Activated CD8-positive, alpha-beta T cell treated with anti-CD3 and anti-CD28 coated beads, Interleukin-2, amount 10 ng/mL, durations not matched to agents 7 days and 5 days (primary cell): Measurements from ENCODE around the gene TIMM21. TPM values are rescaled to one million over a fixed set of nuclear protein-coding genes. Genes with fewer than 3 reads are reported as not detected.

Experiments
- ATAC-seq: fragments of 150-1000 bp; cut with Tn5 transposase; one replicate; pipeline ENCODE4 v1.10.0; 2021; ENCODE audit warnings: moderate library complexity
- CTCF ChIA-PET: fragments of 350-600 bp; sonication (Branson Sonifier 250); formaldehyde crosslinking; loops from one replicate; lab custom pipeline; 2021; ENCODE audit warnings: antibody characterized with exemption; lab: Charles Lee
- POLR2A ChIA-PET: fragments of 350-600 bp; sonication (Branson Sonifier 250); formaldehyde crosslinking; loops from one replicate; lab custom pipeline; 2021; ENCODE audit warnings: antibody characterized with exemption; lab: Charles Lee
- DNase-seq: peaks from one replicate; pipeline ENCODE4 v3.0.0-alpha.2; 2020
- H3K27ac Mint-ChIP-seq: one replicate; pipeline ENCODE4 v1.8.0; 2021; ENCODE audit warnings: mild to moderate bottlenecking, mixed read lengths
- H3K27me3 Mint-ChIP-seq: one replicate; pipeline ENCODE4 v1.8.0; 2021; ENCODE audit warnings: low read depth, mixed read lengths
- H3K36me3 Mint-ChIP-seq: one replicate; pipeline ENCODE4 v1.8.0; 2021; ENCODE audit warnings: low read depth, mixed read lengths
- H3K4me1 Mint-ChIP-seq: one replicate; pipeline ENCODE4 v1.8.0; 2021; ENCODE audit warnings: low read depth, mixed read lengths
- H3K4me3 Mint-ChIP-seq: one replicate; pipeline ENCODE4 v1.8.0; 2021; ENCODE audit warnings: mild to moderate bottlenecking, mixed read lengths
- H3K9me3 Mint-ChIP-seq: one replicate; pipeline ENCODE4 v1.8.0; 2022; ENCODE audit warnings: mixed read lengths; ENCODE audit not compliant: insufficient read depth
- total RNA-seq, 2 experiments: library from RNA; stranded (reverse); gene quantifications; one replicate each; pipeline ENCODE4 v1.2.3, GENCODE V29; 2021

Gene TIMM21
- total RNA-seq, 2 experiments from 2014 or later = 37.0 to 42.1 TPM

DNA sequence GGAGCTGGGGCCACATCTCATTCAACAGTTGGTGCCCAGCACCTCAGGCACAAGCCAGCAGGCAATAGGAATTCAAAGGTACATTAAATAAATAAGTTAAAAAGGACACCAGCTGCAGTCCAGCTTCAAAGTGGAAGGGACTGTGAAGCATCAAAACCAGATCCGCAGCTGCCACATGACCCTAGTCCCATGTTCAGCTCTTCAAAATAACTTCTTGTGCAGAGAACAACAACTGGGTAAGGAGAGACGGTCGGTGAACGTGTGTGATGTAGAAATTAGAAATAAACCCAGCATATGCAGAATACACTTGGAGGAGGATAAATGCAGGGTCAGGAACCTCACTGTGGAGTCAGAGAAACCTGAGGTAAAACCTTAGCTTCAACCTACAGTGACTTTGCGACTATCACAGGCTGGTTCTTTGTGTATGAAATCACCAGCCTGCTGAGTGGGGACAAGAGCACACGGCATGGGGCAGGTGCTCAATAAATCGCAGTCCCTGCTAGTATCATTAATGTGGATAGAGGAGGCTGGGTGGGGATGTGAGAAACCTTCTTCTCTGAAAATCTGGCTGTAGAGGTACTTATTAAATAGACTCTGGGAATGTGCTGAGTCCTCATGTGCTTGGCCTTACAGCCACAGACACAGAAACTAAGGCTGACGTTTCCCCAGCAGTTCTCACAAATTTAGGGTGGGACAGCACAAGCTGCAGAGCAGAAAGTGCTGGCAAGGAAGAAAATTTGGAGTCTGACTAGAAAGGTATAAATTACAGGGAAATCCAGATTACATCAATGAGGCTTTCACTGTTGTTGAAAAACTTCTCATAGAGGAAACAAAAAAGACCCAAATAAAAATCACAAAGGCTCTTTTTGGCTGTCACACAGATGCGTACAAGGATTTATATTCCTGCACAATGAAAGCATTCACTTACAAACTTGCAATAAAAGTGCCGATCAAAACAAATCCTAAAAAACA lies 21.4 kb upstream of the TIMM21 start:
- Mint-ChIP-seq H3K9me3 (no peaks in the 10 kb centered on the region), H3K27ac (no peak overlapping the region), H3K4me1 (no peaks in the 10 kb centered on the region), H3K4me3 (no peak overlapping the region), H3K27me3 (peaks cover 2% of the 10 kb centered on the region), H3K36me3 (no peaks in the 10 kb centered on the region)
- no peak for DNase-seq
- ChIA-PET POLR2A (no interaction called here), CTCF (interaction anchor here (0.8 kb wide), 1 partner anchor 63 kb away, joined by 3 read pairs; no protein-coding TSS in a partner anchor)
- ATAC-seq = no peak

DNA sequence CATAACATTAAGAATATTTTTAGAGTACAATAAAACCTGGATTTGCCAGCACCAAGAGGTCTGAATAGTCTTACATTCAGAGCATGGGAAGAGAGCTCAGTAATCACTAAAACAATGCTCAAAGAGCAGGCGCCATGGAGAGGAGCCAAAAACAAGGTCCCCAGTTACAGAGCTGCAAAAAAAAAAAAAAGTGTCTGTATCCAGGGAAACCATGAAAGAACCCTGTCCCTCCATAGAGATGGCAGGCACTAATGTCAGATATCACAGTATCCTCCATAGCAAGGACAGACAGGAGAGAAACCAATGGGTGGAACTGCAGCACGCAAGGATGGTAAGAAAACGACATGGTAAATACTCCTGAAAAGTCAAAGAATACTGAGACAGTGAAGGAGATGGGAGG lies 20.2 kb upstream of the TIMM21 start:
- ChIA-PET CTCF (no interaction called here), POLR2A (no interaction called here)
- Mint-ChIP-seq H3K36me3 (no peaks in the 10 kb centered on the region), H3K27me3 (peaks cover 2% of the 10 kb centered on the region), H3K4me3 (no peak overlapping the region), H3K4me1 (no peaks in the 10 kb centered on the region), H3K9me3 (no peaks in the 10 kb centered on the region), H3K27ac (no peak overlapping the region)
- ATAC-seq = no peak
- DNase-seq = no peak

DNA sequence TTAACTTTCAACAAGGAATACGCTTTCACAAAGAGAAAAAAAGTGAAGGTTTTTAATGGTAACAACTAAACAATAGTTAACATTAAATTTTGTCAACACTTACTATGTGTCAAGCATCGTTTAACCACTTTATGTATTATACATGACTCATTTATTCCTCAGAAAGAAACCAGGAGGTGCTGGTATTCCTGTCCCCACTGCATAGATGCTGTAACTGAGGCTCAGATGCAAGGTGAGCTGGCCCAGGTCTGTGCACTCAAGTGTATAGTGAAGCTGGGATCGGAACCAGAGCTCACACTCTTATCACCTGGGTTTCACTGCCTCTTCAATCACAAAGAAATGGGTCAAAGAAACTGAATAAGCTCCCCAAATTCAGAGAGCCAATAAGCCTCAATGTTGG lies 17.2 kb upstream of the TIMM21 start:
- H3K27me3 Mint-ChIP-seq = peaks cover 2% of the 10 kb centered on the region
- H3K4me1 Mint-ChIP-seq = no peaks in the 10 kb centered on the region
- no peaks in the 10 kb centered on the region for H3K36me3 Mint-ChIP-seq
- ChIA-PET POLR2A (no interaction called here), CTCF (interaction anchor here (1.3 kb wide), 1 partner anchor 9 kb away, joined by 4 read pairs; no protein-coding TSS in a partner anchor)
- no peaks in the 10 kb centered on the region for H3K9me3 Mint-ChIP-seq
- H3K4me3 Mint-ChIP-seq = no peak overlapping the region
- H3K27ac Mint-ChIP-seq = no peak overlapping the region
- DNase-seq = no peak
- ATAC-seq = no peak

DNA sequence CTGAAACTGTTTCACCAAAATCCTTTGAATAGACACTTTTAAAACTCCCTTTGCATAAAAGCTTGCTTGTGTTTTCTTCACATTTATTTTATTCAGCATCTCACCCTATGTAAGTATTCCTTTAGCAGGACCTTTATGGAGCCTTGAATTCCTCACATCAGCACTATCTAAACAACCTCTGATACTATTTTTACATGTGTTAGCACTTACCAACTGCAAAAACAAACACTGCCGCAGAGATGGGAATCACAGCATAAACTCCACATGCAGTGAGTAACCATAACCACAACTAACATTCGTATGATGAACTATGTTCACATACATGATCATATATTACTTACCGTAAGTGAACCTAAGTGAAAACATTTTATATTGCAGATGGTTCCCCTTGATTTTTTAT lies 16.1 kb upstream of the TIMM21 start:
- Mint-ChIP-seq H3K4me1 (no peaks in the 10 kb centered on the region), H3K4me3 (no peak overlapping the region), H3K27me3 (peaks cover 2% of the 10 kb centered on the region), H3K27ac (no peak overlapping the region), H3K9me3 (no peaks in the 10 kb centered on the region), H3K36me3 (no peaks in the 10 kb centered on the region)
- ATAC-seq (no peak), DNase-seq (no peak)
- CTCF ChIA-PET = no interaction called here
- POLR2A ChIA-PET = no interaction called here

DNA sequence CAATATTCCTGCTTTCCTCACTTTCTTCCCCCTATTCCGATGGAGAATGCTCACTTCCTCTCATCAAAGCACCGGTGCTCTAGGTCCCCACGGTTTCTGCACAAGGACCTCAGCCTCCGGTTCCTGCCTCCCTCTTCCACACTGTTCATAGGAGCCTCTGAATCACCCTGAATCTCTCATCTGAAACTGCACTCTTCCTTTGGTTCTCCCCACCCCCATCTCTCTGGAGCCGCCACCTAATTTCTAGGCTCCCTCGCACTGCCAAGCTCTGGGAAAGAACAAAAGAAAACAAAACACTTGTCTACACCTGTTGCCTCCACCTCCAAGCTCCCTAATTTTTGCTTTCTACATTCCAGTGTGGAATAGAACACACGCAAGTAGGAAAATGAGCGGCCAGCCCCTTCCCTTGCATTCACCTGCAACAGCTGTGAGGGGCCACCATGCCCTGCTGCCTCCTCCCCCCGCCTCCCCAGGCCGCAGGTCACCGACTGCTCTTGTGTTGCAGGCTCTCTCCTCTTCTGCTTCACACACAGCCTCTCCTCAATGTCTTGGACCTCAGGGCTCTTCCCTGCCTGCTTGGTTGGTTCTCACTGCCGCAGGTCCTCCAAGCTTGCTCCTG lies 10.3 kb upstream of the TIMM21 start:
- no peak overlapping the region for H3K4me3 Mint-ChIP-seq
- CTCF ChIA-PET = interaction anchor here (1.0 to 4.3 kb wide), 2 partner anchors 56 to 204 kb away, joined by 3 to 23 read pairs; no protein-coding TSS in a partner anchor
- no peaks in the 10 kb centered on the region for H3K36me3 Mint-ChIP-seq
- DNase-seq (no peak), ATAC-seq (no peak)
- peaks cover 9% of the 10 kb centered on the region for H3K4me1 Mint-ChIP-seq
- H3K9me3 Mint-ChIP-seq = no peaks in the 10 kb centered on the region
- H3K27ac Mint-ChIP-seq = peak overlapping the region; percentile 2
- POLR2A ChIA-PET = no interaction called here
- H3K27me3 Mint-ChIP-seq = peaks cover 2% of the 10 kb centered on the region

DNA sequence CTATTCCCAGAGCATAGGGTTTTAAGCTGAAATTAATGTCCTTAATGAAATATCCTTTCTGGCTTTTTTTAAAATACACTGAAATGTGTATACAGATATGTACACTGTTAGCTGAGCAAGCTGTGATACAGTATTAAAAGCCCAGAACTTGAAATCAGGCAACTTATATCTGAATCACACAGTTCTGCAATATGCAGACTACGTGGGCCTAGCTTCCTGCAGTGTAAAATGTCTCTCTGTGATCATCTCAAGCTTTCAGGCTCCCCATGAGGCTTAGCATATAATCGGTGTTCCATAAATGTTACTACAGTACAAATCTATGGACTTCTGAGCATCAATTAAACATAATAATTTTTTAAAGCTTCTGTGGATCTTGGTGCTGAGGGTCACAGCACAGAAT lies 8.9 kb upstream of the TIMM21 start:
- Mint-ChIP-seq H3K27ac (no peak overlapping the region), H3K36me3 (no peaks in the 10 kb centered on the region), H3K4me3 (no peak overlapping the region), H3K4me1 (peaks cover 9% of the 10 kb centered on the region), H3K27me3 (peaks cover 2% of the 10 kb centered on the region), H3K9me3 (no peaks in the 10 kb centered on the region)
- POLR2A ChIA-PET = interaction anchor here (0.7 kb wide), 1 partner anchor 10 kb away, joined by 3 read pairs; the partner anchor contains the start of gene TIMM21
- CTCF ChIA-PET = interaction anchor here (1.0 to 4.3 kb wide), 2 partner anchors 9 to 57 kb away, joined by 4 to 23 read pairs; no protein-coding TSS in a partner anchor
- no peak for ATAC-seq
- no peak for DNase-seq

DNA sequence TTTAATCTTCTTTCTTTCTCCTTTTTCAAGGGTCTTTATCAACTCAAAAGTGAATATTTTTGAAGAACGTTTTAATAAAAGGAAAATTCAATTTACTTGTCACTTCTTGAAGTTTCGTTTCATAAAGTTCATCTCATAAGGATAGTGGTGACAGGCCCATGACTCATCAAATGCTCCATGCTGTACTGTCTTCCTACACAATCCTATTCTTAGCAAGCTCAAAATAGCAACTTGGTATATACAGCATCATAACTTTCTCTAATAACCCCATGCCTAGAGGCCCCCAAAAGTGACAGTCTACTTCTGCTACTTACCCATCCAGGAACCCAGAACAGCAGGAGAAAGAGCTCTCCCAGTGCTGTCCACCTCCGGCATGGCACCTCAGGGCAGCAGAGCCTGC lies 8.4 kb upstream of the TIMM21 start:
- DNase-seq (no peak), ATAC-seq (peak; percentile 36)
- Mint-ChIP-seq H3K27ac (no peak overlapping the region), H3K36me3 (no peaks in the 10 kb centered on the region), H3K27me3 (peaks cover 2% of the 10 kb centered on the region), H3K4me3 (no peak overlapping the region), H3K9me3 (no peaks in the 10 kb centered on the region), H3K4me1 (peaks cover 9% of the 10 kb centered on the region)
- CTCF ChIA-PET = interaction anchor here (1.0 to 4.3 kb wide), 2 partner anchors 9 to 58 kb away, joined by 4 to 23 read pairs; no protein-coding TSS in a partner anchor
- POLR2A ChIA-PET = interaction anchor here (0.7 kb wide), 1 partner anchor 9 kb away, joined by 3 read pairs; the partner anchor contains the start of gene TIMM21

DNA sequence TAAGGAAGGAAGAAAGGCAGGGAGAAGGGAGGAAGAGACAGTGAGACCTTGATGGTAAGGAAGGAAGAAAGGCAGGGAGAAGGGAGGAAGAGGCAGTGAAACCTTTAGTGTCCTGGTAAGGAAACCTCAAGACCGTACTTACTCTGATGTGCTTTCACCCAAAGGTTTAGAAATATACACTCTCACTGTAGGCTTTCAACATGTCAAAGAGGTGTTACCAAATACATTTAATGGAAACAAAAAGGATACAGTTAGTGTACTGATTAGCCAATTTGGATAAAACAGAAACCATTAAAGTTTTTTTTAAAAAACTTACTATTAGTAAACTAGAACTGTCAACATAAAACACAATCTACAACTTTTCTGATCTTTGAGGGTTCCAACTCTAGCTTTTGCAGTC lies 7.7 kb upstream of the TIMM21 start:
- POLR2A ChIA-PET = no interaction called here
- Mint-ChIP-seq H3K4me1 (peaks cover 9% of the 10 kb centered on the region), H3K9me3 (no peaks in the 10 kb centered on the region), H3K27me3 (peaks cover 2% of the 10 kb centered on the region), H3K4me3 (no peak overlapping the region), H3K36me3 (no peaks in the 10 kb centered on the region), H3K27ac (no peak overlapping the region)
- CTCF ChIA-PET = interaction anchor here (4.3 kb wide), 1 partner anchor 58 kb away, joined by 23 read pairs; no protein-coding TSS in a partner anchor
- DNase-seq (no peak), ATAC-seq (no peak)

DNA sequence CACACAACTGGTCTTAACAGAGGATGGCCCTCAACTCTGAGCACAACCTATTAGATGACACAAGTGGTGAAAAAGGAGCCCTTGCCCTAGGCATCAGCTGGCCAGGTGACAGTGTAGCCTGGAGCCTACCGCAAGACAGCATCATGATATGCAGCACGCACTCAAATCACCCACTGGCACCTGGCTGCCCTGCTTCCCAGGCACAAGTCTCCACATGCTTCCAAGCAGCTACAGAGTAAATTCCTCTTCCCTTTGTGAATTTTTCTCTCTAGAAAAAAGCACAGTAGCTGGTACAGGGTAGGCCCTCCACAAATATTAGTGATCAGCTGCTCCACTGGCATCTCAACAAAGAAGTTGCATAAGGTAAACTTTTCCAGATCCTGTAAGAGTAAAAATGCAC lies 6.7 kb upstream of the TIMM21 start:
- no peaks in the 10 kb centered on the region for H3K36me3 Mint-ChIP-seq
- CTCF ChIA-PET = interaction anchor here (4.3 kb wide), 1 partner anchor 59 kb away, joined by 23 read pairs; no protein-coding TSS in a partner anchor
- H3K27me3 Mint-ChIP-seq = peaks cover 2% of the 10 kb centered on the region
- H3K27ac Mint-ChIP-seq = no peak overlapping the region
- POLR2A ChIA-PET = no interaction called here
- H3K4me3 Mint-ChIP-seq = no peak overlapping the region
- DNase-seq (no peak), ATAC-seq (no peak)
- no peaks in the 10 kb centered on the region for H3K9me3 Mint-ChIP-seq
- H3K4me1 Mint-ChIP-seq = peaks cover 12% of the 10 kb centered on the region

DNA sequence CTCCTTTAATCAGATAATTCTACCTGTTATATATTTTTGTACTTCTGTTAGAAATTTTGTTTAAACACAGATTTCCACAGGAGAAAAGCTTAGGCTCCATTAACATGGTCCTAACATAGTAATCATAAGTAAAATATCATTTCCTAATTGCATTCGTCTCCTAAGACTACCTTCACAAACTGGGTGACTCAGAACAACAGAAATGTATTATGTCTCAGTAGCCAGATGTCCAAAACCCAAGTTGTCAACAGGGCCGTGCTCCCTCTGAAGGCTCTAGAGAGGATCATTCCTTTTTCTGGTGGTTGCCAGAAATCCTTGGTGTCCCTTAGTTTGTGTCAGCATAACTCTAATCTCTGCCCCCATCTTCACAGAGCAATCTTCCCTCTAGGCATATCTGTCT lies 6.1 kb upstream of the TIMM21 start:
- no peak overlapping the region for H3K27ac Mint-ChIP-seq
- peaks cover 17% of the 10 kb centered on the region for H3K4me1 Mint-ChIP-seq
- no peaks in the 10 kb centered on the region for H3K9me3 Mint-ChIP-seq
- H3K4me3 Mint-ChIP-seq = no peak overlapping the region
- DNase-seq (no peak), ATAC-seq (no peak)
- ChIA-PET POLR2A (no interaction called here), CTCF (interaction anchor here (1.0 to 4.3 kb wide), 2 partner anchors 60 kb away, joined by 3 to 23 read pairs; no protein-coding TSS in a partner anchor)
- H3K27me3 Mint-ChIP-seq = peaks cover 2% of the 10 kb centered on the region
- no peaks in the 10 kb centered on the region for H3K36me3 Mint-ChIP-seq

DNA sequence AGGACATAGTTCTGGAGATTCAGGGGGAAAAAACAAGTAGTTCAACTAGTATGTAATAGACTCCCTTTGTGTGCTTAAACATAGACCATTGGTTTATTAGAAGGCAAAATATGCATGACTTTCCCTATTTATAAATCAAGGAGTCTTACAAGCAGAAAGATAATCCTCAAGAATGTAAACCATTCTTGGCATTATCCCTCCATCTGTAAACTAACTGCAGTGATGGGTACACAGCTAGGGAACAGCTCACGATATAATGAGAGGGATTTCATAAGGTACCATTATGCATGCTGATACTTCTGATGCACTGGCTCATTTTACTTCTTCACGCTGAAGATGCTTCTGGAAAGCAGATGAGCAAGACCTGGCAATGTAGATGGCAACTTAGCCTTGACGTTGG lies 1.6 kb upstream of the TIMM21 start:
- peak overlapping the region; percentile 77 for H3K27ac Mint-ChIP-seq
- H3K36me3 Mint-ChIP-seq = peaks cover 29% of the 10 kb centered on the region
- ATAC-seq = no peak
- CTCF ChIA-PET = interaction anchor here (1.0 kb wide), 1 partner anchor 64 kb away, joined by 3 read pairs; no protein-coding TSS in a partner anchor
- H3K27me3 Mint-ChIP-seq = peaks cover 2% of the 10 kb centered on the region
- DNase-seq = no peak
- no peaks in the 10 kb centered on the region for H3K9me3 Mint-ChIP-seq
- peaks cover 42% of the 10 kb centered on the region for H3K4me1 Mint-ChIP-seq
- peak overlapping the region; percentile 98 for H3K4me3 Mint-ChIP-seq
- POLR2A ChIA-PET = no interaction called here
